ENCODE measurements around the gene NIPA2. TPM values are rescaled to one million over a fixed set of nuclear protein-coding genes. Genes with fewer than 3 reads are reported as not detected.

Gene NIPA2
- total RNA-seq, 1 experiment from 2014 or later, result 77.9 TPM

DNA sequence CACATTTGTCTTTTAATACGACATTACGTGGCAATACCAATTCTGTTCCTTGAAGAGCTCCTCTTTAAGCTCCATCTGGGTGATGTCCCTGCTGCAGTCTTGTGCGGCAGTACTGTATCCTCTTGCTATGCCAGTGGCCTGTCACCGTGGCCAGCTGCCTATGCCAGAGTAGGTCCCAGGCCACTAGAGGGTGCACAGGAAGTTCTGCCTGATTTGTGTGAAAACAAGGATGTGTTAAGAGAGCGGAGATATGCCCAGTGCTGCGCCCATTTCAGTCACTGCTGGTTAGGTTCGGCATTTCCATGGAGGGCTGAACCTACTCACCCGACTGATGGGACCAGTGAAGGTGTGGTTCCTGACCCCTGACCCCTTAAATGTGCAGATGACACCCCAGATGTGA, 26.8 kb upstream of the NIPA2 start:
- peaks cover under 1 to 3% of the 10 kb centered on the region in 2 experiments; a peak in 1 of 4 replicates for H3K4me1 Mint-ChIP-seq
- no peak overlapping the region for H2BK5ac ChIP-seq (ENCODE audit: insufficient read length, low read length)
- peaks cover 3% of the 10 kb centered on the region for H3K79me1 ChIP-seq (ENCODE audit: insufficient read depth, low read depth, low read length, poor library complexity, severe bottlenecking)
- no peaks in the 10 kb centered on the region for H3K9me3 Mint-ChIP-seq
- H2BK120ac ChIP-seq (ENCODE audit: low read depth, low read length, poor library complexity, severe bottlenecking), result no peak overlapping the region
- no peaks in the 10 kb centered on the region for H3K4me1 ChIP-seq (ENCODE audit: insufficient read depth, low read length)
- no peak overlapping the region for H4K5ac ChIP-seq (ENCODE audit: insufficient read length, low read depth, low read length)
- no peaks in the 10 kb centered on the region for H4K20me1 ChIP-seq (ENCODE audit: control insufficient read depth, insufficient read depth, insufficient read length)
- no peak overlapping the region for H2BK20ac ChIP-seq (ENCODE audit: low read depth, low read length, poor library complexity, severe bottlenecking)
- no peak overlapping the region for H3K9ac ChIP-seq (ENCODE audit: extremely low read depth, insufficient read length, low read length)
- H3K4me3 Mint-ChIP-seq, result no peak overlapping the region
- peaks cover 5% of the 10 kb centered on the region for H3K79me2 ChIP-seq (ENCODE audit: insufficient read depth, low read length)
- no peak overlapping the region for H3K4ac ChIP-seq (ENCODE audit: low read depth, low read length)
- H3K9me3 ChIP-seq (ENCODE audit: control insufficient read depth, low read depth, low read length), result no peaks in the 10 kb centered on the region
- DNase-seq, result peak; percentile 64
- no peak overlapping the region for H4K91ac ChIP-seq (ENCODE audit: insufficient read length, low read depth, low read length)
- no peaks in the 10 kb centered on the region for H3K27me3 ChIP-seq (ENCODE audit: insufficient read depth, low read length)
- no peak overlapping the region for H3K18ac ChIP-seq (ENCODE audit: insufficient read length, low read depth, low read length)
- peaks cover 0 to 11% (median 0%) of the 10 kb centered on the region in 3 experiments; a peak in 4 of 7 replicates for H3K36me3 Mint-ChIP-seq (ENCODE audit: insufficient read depth in 1 of 3, low read depth in 3 of 3)
- no peak overlapping the region for H4K8ac ChIP-seq (replicated peaks; ENCODE audit: insufficient read length, low read depth, low read length)
- H3K56ac ChIP-seq (ENCODE audit: insufficient read length, low read depth, low read length), result no peak overlapping the region
- H3K27ac ChIP-seq (ENCODE audit: insufficient read length, low read depth, low read length), result no peak overlapping the region
- no peaks in the 10 kb centered on the region for H3K23me2 ChIP-seq (ENCODE audit: insufficient read length, low read depth, low read length, poor library complexity, severe bottlenecking)
- H3K23ac ChIP-seq (ENCODE audit: insufficient read length, low read depth, low read length), result no peak overlapping the region
- no peak overlapping the region for H3T11ph ChIP-seq (ENCODE audit: low read length)
- TF ChIP-seq, protein P1, sequence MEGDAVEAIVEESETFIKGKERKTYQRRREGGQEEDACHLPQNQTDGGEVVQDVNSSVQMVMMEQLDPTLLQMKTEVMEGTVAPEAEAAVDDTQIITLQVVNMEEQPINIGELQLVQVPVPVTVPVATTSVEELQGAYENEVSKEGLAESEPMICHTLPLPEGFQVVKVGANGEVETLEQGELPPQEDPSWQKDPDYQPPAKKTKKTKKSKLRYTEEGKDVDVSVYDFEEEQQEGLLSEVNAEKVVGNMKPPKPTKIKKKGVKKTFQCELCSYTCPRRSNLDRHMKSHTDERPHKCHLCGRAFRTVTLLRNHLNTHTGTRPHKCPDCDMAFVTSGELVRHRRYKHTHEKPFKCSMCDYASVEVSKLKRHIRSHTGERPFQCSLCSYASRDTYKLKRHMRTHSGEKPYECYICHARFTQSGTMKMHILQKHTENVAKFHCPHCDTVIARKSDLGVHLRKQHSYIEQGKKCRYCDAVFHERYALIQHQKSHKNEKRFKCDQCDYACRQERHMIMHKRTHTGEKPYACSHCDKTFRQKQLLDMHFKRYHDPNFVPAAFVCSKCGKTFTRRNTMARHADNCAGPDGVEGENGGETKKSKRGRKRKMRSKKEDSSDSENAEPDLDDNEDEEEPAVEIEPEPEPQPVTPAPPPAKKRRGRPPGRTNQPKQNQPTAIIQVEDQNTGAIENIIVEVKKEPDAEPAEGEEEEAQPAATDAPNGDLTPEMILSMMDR (conservative IDR thresholded peaks at IDR 0.05), result peak; percentile 64
- H2AFZ ChIP-seq (ENCODE audit: low read length), result no peak overlapping the region
- H2BK15ac ChIP-seq (ENCODE audit: low read depth, low read length), result no peak overlapping the region
- H3K27ac Mint-ChIP-seq, result peak overlapping the region in 2 of 3 experiments; percentile 46 to 89; a peak in 2 of 7 replicates
- no peaks in the 10 kb centered on the region for H3K27me3 Mint-ChIP-seq (ENCODE audit: low read depth)
- WGBS (ENCODE audit: extremely low coverage, insufficient read length, low lambda C conversion rate), result no CpG with 5 or more reads among the region's 8 CpGs
- no peak overlapping the region for H3K14ac ChIP-seq (ENCODE audit: insufficient read depth, low read length)
- H3K4me2 ChIP-seq (ENCODE audit: insufficient read depth, insufficient read length, low read length), result no peak overlapping the region
- H2AK5ac ChIP-seq (ENCODE audit: insufficient read length, low read length), result no peak overlapping the region
- no peak overlapping the region for H2BK12ac ChIP-seq (ENCODE audit: insufficient read length, low read depth, low read length)

All from H9 (cell line).